NCI-H187 (cell line): ENCODE results near the gene PTPRN2.

Experiments
- DNase-seq, 2 experiments: peaks; one replicate each; lab custom pipeline; 2025; lab: John Stamatoyannopoulos, UW

Gene PTPRN2

GRCh38 chr7:157863906-157864810 lies 723.5 kb downstream of the PTPRN2 start:
- no peak for DNase-seq

DNA sequence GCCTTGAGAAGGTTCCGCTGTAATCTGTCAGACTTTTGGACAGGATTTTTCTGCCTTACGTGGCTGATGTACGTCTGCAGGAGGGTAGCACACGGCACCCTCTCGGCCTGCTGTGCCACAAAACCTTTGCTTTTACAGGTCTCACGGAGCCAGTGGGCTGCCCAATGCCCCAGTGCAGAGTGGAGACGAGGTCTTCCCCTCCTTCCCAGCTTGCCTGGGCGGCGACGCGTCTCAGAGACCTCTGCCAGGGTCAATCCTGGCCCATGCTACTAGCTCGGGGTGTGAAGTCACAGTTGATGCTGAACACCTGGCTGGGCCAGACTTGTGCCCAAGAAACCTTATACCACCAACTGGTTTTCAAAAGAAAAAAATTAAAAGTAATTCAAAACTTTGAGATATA lies 724.4 kb downstream of the PTPRN2 start:
- DNase-seq = no peak

GRCh38 chr7:157862731-157863130 lies 724.9 kb downstream of the PTPRN2 start:
- no peak for DNase-seq

- DNase-seq = no peak
Measured at GRCh38 chr7:157861551-157861950, 726.1 kb downstream of the PTPRN2 start.

DNA sequence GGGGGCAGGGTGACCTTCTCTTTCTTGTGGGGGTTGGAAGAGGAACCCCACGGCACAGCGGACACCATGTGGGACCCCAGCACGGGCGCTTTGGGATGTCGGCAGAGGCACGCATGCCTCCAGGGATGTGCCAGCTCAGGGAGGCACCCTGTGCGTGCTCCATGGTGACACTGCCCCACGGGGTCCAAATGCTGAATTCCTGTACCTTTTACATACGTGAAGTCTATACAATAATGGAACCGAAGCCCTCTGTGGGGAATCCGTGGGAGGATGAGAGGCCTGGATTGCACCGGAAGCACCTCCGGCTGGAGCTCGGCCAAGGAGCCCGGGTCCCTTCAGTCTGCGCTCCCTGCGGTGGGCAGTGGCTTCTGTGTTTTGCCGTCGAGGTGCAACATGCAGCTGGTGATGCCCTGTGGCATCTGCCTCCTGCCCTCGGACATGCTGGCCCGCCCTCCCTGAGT lies 726.6 kb downstream of the PTPRN2 start:
- no peak for DNase-seq

GRCh38 chr7:157860406-157860805 lies 727.2 kb downstream of the PTPRN2 start:
- DNase-seq = no peak

DNA sequence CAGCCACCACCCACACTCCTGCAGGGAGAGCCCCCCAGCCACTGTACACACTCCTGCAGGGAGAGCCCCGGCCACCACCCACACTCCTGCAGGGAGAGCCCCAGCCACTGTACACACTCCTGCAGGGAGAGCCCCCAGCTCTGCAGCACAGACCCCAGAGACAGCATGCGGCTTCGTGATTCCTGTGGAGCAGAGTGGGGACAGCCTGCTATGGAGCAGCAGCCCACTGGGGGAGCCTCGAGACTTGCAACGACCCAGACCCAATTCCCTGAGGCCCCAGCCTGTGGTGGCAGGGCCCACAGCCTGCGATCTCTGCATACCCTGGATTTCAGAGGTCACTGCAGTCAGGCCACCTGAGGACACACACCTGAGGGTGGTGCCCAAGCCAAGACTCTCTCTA lies 727.7 kb downstream of the PTPRN2 start:
- DNase-seq = no peak

DNA sequence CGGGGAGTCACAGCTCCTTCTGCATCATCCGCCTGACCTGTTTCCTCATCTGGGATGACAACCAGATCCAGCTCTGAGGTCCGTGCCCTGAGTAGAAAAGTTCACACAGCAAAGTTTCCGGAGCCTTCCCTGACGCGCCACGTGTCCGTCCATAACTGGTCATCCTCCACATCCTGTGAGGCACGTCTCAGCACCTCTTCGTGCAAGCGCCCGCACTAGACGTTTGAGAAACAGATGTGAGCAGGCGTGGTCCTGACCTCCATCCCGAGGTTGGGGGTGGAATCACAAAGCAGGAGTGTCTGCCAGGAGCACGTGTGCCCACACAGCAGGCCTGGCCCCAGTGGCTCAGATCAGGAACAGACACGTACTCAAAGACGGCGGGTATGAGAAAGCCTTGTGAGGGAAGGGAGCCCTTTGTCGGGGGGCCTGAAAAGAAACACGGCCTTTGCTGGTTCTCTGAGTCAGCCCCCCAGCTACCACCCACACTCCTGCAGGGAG lies 730.0 kb downstream of the PTPRN2 start:
- DNase-seq = no peak

- no peak for DNase-seq
Measured at GRCh38 chr7:157856873-157857577, 730.6 kb downstream of the PTPRN2 start.

DNA sequence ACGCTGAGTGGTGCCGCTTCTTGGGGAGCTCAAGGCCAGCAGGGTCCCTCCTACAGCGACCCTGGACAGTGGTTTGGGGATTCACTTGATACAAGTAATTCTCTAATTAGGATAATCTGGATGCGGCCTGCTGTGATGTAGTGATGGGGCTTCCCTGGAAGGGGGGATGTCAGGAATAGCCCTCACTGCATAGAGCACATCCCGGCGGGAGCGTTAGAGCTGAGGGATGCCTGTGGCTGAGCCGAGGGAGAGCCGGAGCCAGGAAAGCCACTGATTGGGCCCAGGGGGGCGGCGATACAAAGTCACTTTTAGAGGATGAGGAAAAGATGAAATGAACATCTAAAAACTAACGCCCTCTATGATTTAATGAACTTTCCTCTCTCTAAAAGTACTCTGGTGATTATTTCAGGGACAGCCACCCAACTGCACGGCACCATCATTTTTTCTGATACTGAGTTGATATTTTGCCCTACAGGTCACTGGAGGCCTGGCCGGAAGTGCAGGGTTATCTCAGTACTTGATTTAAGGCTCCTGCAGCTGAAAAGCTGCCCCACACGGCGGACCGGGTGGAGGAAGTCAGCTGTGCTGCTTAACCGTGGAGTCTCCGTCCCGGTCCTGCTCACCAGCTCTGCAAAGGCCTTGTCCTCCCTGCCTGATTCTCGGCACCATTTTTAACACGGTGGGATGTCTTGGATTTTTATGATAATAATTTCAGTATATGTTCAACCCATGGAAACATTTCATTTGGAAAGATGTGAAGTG lies 732.0 kb downstream of the PTPRN2 start:
- DNase-seq = no peak

DNA sequence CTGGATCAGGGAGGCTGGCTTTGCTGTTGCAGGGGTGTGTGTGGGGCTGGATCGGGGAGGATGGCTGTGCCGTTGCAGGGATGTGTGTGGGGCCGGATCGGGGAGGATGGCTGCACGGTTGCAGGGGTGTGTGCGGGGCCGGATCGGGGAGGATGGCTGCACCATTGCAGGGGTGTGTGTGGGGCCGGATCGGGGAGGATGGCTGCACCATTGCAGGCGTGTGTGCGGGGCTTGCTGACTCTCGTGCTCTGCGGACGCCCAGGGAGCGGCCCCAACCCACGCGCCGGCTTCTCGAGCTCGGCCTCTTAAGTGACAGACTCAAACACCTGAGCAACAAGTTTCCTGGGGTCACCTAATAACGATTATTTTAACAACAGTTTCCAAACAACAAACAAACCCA lies 732.6 kb downstream of the PTPRN2 start:
- DNase-seq = no peak

DNA sequence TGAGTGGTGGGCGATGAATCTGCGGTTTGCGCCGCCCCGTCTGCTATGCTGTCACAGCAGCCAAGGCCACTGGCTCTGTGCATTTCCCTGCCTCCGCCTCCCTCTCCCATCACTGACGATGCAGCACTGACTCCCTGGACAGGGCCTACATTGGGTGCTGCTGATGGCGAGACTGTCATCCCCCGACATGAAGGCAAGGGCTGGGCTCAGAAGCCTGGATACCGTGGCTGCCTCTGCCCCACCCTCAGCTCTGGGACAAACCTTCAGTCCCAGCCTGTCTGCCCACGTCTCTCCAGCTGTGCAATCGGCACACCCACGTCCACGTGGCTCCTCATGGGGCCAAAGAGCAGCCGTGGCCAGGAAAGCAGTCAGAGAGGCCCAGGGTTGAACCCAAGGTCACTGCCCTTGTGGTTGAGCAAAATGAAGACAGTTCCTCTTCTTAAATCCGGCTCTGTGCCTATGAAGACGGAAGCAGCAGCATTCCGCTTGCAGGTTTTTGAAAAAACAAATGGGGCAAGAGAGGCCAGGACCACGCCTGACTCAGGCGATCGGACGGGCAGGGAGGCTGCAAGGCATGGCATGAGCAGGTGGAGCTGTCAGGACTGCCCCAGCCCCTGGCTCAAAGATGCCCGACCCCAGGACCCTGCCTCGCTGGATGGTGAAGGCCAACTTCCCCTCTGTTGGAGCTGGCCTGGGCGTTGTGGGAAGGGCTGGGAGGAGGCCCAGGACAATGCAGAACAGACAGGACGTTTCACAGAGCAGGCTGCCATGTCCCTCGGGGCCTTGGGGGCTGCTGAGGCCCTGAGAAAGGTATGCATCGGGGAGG lies 733.3 kb downstream of the PTPRN2 start:
- no peak for DNase-seq

GRCh38 chr7:157853789-157854065 lies 733.9 kb downstream of the PTPRN2 start:
- DNase-seq = no peak

- no peak for DNase-seq
Measured at GRCh38 chr7:157853076-157853788, 734.4 kb downstream of the PTPRN2 start.

GRCh38 chr7:157851501-157852067 lies 736.0 kb downstream of the PTPRN2 start:
- peak; percentile 34 to 73 for DNase-seq

DNA sequence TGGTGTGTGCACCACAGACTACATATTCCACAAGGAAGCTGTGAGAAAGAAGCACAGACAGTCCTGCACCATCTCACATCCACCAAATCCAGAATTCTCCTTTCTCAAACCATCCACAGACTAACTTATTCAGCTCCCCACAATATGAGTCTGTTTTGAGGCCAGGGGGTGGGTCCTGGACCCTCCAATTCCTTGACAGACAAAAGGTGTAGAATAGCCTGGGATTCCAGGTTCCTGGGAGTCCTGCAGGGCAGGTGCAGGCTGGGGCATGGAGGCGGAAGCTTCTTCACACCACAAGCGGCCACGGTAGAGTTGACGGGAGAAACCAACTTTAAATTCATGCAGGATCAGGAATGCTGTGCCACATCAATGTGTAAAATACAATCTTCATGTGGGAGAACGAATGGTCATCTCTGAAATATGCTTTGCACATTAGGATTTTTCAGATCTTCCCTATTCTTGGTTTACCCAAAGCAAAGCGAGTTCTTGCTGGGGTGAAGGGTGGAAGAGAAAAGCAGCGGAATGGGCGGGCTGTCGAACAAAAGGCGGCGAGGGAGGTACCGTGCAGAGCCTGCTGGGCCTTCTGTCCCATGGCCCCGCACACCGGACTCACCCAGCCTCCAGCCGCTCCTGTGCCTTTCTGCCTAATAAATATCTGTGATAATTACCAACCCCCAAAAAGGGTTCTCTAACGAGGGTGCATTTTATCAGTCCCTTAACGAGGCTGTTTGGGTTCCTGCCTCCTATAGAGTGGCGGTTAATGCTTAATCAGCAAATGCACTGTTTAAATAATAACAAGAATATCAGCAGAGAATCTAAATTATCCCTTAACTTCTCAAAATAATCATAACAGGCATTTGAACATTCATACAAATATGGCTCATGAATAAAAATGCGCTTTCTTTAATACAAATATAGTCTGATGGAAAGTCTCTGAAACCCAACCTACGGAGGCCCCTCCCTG lies 736.9 kb downstream of the PTPRN2 start:
- DNase-seq = no peak

DNA sequence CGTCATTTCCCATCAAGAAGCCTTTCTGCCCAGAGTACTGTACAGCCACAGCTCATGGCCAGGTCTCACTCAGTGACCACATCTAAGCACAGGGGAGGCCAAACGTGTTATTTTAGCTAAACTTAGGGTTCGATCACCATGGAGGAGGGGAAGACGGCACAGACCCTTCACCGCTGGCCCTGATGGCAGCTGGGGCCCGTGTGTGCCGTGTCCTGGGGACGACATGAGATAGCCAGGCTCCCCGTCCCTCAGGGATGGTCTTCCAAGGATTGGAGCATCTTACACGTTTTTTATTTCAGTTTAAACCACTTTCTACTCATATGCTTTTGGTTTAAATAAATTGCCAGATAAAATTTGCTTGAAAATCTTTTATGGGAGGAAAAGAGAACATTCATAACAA lies 737.9 kb downstream of the PTPRN2 start:
- DNase-seq = no peak

- no peak for DNase-seq
Measured at GRCh38 chr7:157849341-157849596, 738.4 kb downstream of the PTPRN2 start.

DNA sequence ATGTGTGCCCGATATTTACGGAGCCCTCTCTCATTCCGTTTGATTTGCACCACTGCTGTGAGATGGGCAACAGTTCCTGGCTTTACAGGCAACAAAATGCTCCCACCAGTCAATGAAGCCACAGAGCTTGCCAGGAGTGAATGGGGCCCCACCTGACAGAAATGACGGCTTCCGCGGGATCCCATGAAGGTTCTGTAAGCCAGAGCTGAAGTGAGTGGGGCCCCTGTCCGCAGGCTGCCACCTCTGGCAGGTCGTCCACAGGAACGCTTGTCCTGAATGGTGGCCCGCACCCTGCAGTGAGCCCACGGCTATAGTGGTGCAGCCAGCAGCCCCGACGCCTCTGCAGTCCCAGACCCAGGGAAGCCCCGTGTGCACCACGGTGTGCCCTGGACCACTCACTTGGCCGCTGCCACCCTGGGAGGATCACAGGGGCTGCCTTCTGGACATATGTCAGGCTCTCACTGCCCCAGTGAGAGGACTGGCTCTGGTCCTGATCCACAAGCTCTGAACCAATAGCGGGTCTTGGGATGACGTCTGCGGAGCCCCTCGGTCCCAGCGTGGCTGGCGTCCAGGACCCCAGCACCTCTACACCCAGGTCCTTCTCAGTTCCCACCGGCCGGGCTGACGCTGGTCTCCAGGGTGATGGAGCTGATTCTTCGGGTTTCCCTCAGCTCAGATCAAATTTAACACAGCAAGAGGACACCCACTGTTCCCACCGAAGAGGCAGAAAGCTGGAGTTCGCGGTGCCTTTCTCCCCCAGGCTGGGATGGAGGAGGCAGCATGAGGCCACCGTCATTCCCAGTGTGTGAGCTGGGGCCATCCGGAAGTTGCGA lies 738.9 kb downstream of the PTPRN2 start:
- DNase-seq = no peak
